Right atrium auricular region (tissue), 2 donors: Measurements from ENCODE around the gene ENTHD1. TPM values are rescaled to one million over a fixed set of nuclear protein-coding genes. Genes with fewer than 3 reads are reported as not detected.

Source experiments
- DNase-seq: peaks from one replicate; pipeline ENCODE4 v3.0.0-alpha.2; 2019; ENCODE audit warnings: low spot score
- H3K27ac ChIP-seq, 2 donors: fragments of 200-600 bp; sonication (generic); 1 replicate in 1 of 2; 2 replicates in 1 of 2; pipeline ENCODE4 v1.5.1; 2016 to 2019
- H3K27me3 ChIP-seq, 2 donors: fragments of 200-600 bp; sonication (generic); one replicate each; pipeline versions ENCODE4 v1.5.1 to v1.6.0; 2017 to 2019
- H3K36me3 ChIP-seq: fragments of 200-600 bp; sonication (generic); one replicate; pipeline ENCODE4 v1.5.1; 2016
- H3K4me1 ChIP-seq, 2 donors: fragments of 200-600 bp; sonication (generic); one replicate each; pipeline versions ENCODE4 v1.5.1 to v1.6.0; 2017 to 2019
- H3K4me3 ChIP-seq, 2 donors: fragments of 200-600 bp; sonication (generic); 1 replicate in 1 of 2; 2 replicates in 1 of 2; pipeline ENCODE4 v1.5.1; 2017 to 2019; ENCODE audit warnings: mild to moderate bottlenecking in 1 of 2, moderate library complexity in 1 of 2
- H3K9me3 ChIP-seq, 2 donors: fragments of 200-600 bp; sonication (generic); one replicate each; pipeline ENCODE4 v1.5.1; 2019
- total RNA-seq, 2 donors: library from RNA; depleted of rRNA; stranded (reverse); fragments of >200 nt; gene quantifications; one replicate each; pipeline ENCODE4 v1.1.0, GENCODE V29; 2016
- TF ChIP-seq, protein P1 (sequence below), 2 donors: fragments of 200-600 bp; sonication (generic); IDR thresholded peaks; one replicate each; pipeline ENCODE4 v1.5.1; 2019; ENCODE audit warnings: antibody characterized with exemption in 2 of 2

ENTHD1 gene
- total RNA-seq, 2 donors from 2014 or later = not detected

DNA sequence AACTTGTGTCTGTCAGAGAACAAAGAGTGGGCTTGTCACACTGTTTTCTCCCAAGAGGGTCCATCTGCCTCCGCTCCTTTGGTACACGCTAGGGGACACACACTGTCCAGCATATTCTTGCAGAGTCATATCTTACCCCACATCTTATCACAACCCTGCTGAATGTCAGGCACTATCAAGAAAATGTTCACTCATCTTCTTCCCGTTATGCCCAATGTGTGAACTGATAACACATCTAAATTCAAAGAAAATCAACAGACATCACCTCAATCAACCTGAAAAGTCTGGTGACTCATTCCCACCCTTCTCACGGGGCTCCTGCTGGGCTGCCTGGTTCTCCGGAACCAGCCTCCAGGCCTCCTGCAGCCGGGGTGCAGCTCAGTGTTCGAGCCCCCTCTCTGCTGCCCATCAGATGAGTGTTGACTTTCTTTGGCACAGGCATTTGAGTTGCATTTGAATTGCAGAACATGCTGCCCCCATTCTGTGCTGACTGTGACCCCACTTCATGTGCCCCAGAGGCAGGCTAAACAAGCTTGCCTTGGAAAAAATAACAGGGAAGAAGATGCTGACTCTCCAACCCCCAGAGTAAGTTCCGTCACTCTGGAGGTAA is 26.7 kb upstream of the ENTHD1 start:
- no peaks in the 10 kb centered on the region for H3K4me1 ChIP-seq
- no peak overlapping the region for H3K4me3 ChIP-seq
- no peaks in the 10 kb centered on the region for H3K36me3 ChIP-seq
- no peak for DNase-seq
- H3K27ac ChIP-seq = no peak overlapping the region
- TF ChIP-seq, protein P1, sequence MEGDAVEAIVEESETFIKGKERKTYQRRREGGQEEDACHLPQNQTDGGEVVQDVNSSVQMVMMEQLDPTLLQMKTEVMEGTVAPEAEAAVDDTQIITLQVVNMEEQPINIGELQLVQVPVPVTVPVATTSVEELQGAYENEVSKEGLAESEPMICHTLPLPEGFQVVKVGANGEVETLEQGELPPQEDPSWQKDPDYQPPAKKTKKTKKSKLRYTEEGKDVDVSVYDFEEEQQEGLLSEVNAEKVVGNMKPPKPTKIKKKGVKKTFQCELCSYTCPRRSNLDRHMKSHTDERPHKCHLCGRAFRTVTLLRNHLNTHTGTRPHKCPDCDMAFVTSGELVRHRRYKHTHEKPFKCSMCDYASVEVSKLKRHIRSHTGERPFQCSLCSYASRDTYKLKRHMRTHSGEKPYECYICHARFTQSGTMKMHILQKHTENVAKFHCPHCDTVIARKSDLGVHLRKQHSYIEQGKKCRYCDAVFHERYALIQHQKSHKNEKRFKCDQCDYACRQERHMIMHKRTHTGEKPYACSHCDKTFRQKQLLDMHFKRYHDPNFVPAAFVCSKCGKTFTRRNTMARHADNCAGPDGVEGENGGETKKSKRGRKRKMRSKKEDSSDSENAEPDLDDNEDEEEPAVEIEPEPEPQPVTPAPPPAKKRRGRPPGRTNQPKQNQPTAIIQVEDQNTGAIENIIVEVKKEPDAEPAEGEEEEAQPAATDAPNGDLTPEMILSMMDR (IDR thresholded peaks at IDR 0.05) = no peak
- no peaks in the 10 kb centered on the region for H3K27me3 ChIP-seq
- no peaks in the 10 kb centered on the region for H3K9me3 ChIP-seq

DNA sequence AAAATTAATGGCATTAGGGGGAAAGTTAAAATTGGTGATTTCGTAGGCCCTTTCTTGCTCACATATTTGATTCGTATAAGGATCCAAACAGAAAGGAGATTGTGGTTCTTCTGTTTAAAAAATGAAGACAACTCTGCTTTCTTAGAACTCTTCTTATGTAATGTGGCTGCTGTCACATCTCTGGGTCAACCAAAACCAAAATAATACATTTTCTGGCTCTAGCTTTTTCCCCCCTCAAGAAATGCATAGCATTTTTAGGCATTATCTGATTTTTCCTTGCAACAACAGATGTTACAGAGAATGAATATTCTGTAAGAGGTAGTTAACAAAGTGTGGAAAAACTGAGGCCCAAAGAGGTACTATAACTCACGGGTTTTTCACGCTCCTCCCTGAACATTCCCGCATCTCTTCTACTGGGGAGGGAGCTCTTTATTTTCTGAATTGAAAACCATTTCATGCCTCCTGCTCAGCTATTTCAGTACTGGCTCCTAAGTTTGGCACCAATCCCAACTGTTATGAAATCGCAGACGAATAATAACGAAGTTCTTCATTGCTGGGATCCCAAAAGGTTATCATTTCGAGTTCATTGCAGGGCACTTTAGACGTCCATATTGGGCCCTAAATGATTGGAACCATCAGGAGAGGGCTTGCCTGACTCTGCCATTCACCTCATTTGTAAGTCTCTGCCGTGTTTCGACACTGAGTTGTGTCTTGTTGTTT is 24.4 kb upstream of the ENTHD1 start:
- TF ChIP-seq, protein P1 (IDR thresholded peaks at IDR 0.05) = no peak
- no peaks in the 10 kb centered on the region for H3K27me3 ChIP-seq

DNA sequence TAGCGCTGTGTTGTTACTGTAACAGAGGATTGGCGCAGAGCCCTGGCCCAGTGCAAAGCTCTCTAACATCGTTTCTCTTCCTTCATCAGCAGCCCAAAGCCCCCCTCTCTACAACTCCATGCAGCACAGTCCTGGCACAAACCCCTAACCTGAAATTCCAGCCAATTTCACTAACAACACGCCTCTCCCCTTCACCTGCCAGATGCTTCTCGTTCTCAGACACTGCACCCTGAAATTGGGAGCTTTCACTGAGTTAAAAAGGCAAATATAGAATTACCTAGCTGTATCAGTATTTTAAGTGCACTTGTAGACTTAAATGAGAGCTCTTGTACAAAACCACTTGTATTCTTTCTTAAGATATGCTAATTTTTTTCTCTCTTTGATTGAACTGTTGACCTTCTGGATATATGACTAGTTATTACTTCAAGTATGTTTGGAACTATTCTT is 23.7 kb upstream of the ENTHD1 start:
- Histone ChIP-seq H3K4me1 (no peaks in the 10 kb centered on the region), H3K9me3 (no peaks in the 10 kb centered on the region), H3K27ac (no peak overlapping the region), H3K27me3 (no peaks in the 10 kb centered on the region), H3K4me3 (no peak overlapping the region), H3K36me3 (no peaks in the 10 kb centered on the region)
- no peak for DNase-seq
- TF ChIP-seq, protein P1 (IDR thresholded peaks at IDR 0.05) = no peak

More for the DNA sequence above, 24.4 kb upstream of the ENTHD1 start:
- no peak for DNase-seq
- Histone ChIP-seq H3K4me3 (no peak overlapping the region), H3K27ac (no peak overlapping the region), H3K9me3 (no peaks in the 10 kb centered on the region), H3K36me3 (no peaks in the 10 kb centered on the region), H3K4me1 (no peaks in the 10 kb centered on the region)

DNA sequence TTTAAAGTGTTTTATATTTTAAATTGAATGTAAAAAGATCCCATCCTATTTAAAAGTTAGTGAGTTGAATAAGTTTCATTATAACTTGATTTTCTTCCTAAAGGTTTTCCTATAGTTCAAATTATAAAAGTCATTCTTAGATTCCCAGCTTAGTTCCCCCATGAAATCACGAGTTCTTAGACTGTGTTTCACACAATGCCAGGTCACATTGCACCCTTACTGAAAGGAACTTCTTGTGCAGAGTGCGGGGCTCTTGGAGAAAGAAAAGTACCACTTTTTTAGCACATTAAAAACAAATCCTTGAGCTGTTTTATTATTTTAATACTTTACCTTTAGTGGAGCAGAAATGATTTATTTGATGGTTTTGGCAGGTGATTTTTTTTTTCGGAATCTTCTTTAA is 22.9 kb upstream of the ENTHD1 start:
- H3K27me3 ChIP-seq = no peaks in the 10 kb centered on the region
- no peaks in the 10 kb centered on the region for H3K36me3 ChIP-seq

DNA sequence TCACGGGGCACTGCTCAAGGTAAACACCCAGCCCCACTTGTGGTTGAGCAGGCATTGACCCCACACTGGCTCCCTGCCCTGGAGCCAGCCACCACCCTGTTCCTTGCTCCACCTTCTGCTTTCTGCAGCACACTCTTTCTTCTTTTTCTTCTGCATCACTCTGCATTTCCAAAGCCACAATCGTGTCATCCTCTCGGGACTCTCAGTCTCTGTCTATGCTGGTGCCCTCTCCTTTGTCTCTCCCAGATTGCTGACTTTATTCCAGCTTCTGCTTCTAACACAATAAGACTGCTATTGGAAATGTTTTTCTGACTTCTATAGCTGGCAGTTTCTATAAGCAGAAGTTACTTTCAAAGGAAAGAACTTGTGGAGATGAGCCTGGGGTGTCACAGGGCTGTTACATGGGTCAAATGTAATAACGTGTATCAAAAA is 21.8 kb upstream of the ENTHD1 start:
- no peaks in the 10 kb centered on the region for H3K4me1 ChIP-seq
- no peaks in the 10 kb centered on the region for H3K36me3 ChIP-seq
- no peak overlapping the region for H3K4me3 ChIP-seq
- TF ChIP-seq, protein P1 (IDR thresholded peaks at IDR 0.05) = no peak
- H3K27ac ChIP-seq = no peak overlapping the region
- DNase-seq = no peak
- no peaks in the 10 kb centered on the region for H3K27me3 ChIP-seq
- H3K9me3 ChIP-seq = no peaks in the 10 kb centered on the region

More for the DNA sequence above, 22.9 kb upstream of the ENTHD1 start:
- no peak overlapping the region for H3K4me3 ChIP-seq
- H3K9me3 ChIP-seq = no peaks in the 10 kb centered on the region
- H3K27ac ChIP-seq = no peak overlapping the region
- DNase-seq = no peak
- TF ChIP-seq, protein P1 (IDR thresholded peaks at IDR 0.05) = no peak
- no peaks in the 10 kb centered on the region for H3K4me1 ChIP-seq
